ENCODE measurements around the gene TFR2.

Gene TFR2

DNA sequence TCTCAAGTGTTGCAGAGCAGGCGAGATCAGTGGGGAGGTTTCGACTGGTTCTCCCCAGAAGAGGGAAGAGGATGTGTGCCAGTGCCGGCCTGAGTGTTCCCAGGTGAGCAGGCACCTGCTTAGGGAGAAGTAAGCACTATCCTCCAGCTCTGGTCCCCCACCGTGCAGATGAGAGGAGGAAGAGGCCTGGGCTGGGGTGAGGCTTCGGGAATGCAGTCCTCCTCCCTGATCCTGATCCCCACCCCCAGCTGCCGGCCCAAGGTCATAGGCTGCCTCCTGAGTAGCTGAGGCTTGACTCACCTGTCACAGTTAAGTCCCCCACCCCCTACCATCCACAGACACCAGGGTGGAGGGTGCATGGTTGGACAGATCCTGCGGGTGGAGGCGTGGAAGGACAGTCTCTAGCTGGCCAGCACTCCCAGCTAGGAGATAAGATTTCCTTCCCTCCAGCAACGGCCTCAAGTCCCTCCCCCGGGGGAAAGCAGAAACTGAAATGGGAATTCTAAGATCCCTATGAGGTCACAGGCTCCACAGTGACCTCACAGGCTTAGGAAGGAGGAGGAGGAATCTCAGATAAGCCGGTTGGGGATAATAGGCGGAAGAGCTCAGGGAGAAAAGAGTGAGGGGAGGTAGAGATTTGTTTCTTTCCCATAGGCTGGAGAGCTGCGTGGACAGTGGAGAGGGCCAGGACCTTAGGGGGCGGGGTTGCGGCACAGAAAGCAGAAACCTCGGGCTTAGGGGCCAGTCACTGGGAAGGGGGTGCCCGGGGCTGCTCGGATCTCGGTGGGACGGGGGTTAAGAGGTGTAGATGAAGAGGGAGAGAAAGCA lies 56.5 kb downstream of the TFR2 start:
- DNase-seq = no peak

- DNase-seq = no peak
Measured at GRCh38 chr7:100584054-100584682, 57.2 kb downstream of the TFR2 start.

DNA sequence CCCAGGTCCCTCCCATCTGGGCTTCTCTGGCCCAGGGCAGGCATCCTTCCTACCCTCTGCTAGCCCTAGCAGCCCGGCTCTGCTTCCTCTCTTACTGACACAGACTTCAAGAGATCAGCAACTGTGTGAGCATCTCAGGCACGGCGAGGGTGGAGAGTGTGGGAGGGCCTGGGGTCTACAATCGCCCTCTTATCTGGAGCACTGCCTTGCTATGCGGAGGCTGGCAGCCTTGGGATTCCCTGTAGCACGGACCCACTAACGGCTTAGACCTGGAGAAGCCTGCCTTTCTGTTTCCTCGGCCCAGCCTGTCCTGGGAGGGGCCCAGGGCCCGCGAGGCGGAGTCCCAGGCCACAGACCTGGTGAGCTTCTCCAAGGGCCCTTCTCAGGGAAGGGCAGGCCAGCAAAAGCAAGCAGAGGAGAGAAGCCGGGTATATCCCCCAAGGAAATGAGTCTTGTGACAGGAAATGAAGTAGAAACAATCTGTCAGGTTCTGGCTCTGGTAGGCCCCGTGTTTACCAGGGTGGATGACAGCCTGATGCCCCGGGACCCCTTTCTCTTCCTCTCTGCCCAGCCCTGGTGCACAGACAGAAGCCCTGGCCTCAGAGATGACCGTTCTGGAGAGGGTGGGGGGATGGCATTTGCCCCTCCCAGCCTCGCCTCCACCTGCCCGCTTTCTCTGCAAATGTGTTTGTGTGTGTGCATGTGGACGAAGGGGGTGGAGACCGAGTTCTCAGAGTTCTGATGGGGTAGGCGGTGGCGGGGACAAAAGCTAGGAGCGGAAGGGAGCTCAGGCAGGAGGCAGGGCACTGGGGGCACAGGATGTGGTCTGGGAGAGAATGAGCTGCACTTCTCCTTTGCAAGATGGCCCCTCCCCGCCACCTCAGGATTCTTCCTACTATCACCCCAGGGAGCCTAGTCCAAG lies 58.0 kb downstream of the TFR2 start:
- peak; percentile 81 to 85 for DNase-seq

- DNase-seq = no peak
Measured at GRCh38 chr7:100582650-100583049, 58.7 kb downstream of the TFR2 start.

DNA sequence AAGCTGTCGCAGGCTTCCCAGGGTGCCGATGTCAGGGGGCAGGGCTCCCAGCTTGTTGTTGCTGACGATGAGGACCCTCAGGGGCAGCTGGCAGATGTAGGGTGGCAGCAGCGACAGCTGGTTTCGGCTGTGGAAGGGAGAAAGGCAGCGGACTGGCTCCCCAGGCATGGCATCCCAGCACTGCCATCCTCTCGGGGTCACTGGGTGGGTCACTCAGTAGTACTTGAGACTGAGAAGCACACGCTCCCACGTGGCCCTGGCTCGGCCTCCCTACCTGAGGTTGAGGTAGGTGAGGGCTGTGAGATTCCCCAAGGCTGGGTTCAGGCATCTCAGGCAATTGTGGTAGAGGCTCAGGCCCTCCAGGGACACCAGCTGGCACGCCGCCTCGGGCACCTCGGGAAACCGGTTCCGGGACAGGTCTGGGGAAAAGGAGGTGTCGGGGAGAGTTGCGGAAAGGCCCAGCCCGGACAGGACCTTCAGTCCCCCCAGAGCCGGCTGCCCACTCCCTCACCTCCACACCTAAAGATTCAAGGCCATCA lies 59.2 kb downstream of the TFR2 start:
- DNase-seq = no peak

DNA sequence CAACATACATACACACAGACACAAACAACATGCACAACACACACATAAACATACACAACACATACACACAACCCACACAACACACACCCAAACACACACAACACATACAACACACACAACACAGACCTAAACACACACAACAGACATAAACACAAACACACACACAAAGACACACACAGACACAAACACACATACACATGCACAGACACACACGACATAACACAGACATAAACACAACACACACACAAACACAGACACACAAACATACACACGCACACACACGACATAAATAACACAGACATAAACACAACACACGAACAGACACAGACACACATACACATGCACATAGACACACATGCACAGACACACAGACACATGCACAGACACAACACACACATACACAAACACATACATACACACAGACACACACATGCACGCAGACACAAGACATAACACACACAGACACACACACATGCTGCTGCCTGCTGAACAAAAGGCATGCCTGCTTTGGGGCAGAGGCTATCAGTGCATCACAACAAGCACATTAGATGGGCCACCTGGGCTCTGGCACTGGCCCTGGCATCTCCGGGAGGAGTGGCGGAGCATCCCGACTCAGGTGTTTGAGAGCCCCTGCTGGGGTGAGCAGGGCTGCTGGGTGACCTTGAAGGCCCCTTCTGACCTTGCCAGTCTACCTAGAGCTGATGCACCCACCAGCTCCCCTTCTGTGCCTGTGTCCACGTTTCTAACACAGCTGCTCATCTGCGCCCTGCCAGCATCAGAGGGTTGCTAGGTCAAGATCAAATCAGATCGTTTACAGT lies 60.7 kb downstream of the TFR2 start:
- DNase-seq = no peak

DNA sequence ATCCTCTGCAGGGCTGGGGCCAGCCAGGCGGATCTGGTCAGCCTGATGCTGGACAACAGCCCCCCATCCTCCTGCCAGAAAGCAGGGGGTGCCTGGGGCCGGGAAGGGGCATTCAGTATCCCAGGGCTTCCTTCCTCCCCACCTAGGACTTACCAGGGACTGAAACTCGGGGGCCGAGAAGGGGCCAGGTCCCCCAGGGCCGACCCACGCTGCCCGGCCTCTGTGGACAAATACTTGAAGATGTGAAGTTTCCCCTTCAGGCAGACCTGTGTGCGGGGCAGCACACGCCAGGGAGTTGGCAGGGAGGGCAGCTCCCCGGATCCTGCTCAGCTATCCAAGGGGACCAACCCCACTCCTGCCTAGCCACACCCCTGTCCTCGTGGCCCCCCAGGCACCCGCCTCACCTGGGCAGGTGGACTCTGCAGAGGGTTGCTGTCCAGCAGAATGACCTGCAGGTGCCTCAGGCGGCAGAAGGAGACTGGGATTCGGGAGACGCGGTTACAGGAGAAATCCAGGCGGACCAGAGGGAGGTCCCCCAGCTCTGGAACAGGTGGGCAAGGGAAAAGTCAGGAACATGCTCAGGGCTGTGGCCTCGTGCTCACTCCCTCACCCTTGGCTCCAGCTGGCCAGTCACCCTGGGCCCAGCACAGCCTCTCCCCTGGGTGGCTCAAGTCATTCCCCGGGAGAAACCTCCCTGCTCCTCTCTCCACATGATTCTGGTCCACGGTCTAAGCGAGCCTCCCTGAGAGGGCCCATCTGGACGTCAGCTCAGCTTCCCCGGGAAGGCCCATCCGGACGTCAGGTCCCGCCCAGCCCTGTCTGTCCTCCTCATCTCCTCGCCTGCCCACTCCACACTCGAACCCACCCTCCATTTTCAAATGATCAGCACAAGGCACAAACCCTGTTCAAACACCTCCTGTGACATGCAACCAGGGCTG lies 62.8 kb downstream of the TFR2 start:
- no peak for DNase-seq

DNA sequence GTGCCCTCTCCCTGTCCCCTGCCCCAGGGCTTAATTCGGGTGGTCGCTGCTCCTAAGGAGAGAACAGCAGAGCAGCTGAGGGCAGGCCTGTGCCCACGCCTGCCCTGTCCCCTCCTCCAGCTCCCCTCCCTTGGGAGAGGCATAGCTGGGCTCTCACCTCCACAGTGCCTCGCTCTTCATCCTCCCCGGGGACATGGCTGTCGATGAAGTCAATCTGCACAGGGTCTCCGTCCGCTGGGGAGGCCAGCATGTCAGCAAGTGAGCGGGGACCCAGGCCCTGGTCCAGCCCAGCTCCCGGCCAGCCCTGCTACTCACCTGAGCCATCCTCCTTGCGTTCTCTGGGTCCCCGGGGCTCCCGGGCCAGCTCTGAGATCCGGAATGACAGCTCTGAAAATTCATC lies 63.8 kb downstream of the TFR2 start:
- no peak for DNase-seq

- no peak for DNase-seq
Measured at GRCh38 chr7:100577103-100577502, 64.2 kb downstream of the TFR2 start.

GRCh38 chr7:100576384-100576993 lies 64.9 kb downstream of the TFR2 start:
- no peak for DNase-seq

GRCh38 chr7:100575746-100576383 lies 65.5 kb downstream of the TFR2 start:
- no peak for DNase-seq

DNA sequence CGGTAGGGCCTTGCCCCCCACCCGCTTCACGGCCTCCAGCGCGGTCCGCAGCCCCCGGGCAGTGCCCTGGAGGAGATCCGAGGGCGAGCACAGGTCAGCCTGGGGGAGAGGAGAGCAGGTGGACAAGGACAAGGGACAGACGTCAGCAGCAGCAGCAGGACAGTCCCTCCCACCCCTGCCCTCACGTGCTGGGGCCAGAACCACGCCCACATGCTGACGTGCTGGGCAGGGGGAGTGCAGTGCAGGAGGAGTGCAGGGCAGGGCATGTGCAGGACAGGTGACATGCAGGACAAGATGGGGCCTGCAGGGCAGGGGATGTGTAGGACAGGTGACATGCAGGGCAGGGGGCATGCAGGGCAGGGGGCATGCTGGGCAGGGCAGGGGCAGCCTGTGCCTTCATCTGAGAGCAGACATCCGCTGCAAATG lies 66.1 kb downstream of the TFR2 start:
- DNase-seq = no peak

GRCh38 chr7:100574362-100575205 lies 66.8 kb downstream of the TFR2 start:
- no peak for DNase-seq

GRCh38 chr7:100573691-100574361 lies 67.5 kb downstream of the TFR2 start, which contains the start of gene SAP25:
Gene SAP25 (minus strand): TSS chr7:100573900. CDS start chr7:100573742, 158 bp downstream.
- no peak for DNase-seq

DNA sequence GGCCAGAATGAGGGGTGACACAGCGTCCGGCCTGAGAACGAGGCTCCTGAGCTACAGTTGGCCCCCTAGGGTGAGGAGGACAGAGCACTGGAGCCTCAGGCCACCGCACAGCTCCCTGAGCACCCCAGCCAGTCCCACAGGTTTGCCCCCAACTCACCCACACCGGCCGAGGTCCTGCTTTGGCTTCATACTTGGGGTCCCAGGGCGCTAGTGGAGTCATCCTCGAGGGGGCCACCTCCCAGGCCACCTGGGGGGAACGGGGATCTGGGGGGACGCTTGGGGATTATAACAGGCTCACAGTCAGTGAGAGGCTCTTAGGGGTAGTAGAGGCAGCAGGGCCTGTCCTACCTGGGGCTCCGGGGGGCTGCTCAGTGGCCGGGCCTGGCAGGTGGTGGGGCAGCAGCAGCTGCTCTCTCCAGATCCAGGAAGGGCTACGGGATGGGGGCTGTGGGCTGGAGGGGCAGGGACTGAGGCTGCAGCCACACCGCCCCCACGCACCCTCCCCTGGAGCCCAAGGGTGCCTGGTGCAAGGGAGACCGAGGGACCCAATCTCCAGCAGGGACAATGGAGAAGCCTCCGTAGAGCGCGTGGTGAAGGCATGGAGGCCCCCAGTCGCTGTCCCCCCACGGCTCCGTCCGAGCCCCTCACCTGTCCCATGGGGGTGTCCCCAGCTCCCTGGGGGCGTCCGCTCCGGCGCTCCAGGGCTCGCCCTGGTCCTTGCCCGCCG lies 68.2 kb downstream of the TFR2 start:
- DNase-seq = no peak

DNA sequence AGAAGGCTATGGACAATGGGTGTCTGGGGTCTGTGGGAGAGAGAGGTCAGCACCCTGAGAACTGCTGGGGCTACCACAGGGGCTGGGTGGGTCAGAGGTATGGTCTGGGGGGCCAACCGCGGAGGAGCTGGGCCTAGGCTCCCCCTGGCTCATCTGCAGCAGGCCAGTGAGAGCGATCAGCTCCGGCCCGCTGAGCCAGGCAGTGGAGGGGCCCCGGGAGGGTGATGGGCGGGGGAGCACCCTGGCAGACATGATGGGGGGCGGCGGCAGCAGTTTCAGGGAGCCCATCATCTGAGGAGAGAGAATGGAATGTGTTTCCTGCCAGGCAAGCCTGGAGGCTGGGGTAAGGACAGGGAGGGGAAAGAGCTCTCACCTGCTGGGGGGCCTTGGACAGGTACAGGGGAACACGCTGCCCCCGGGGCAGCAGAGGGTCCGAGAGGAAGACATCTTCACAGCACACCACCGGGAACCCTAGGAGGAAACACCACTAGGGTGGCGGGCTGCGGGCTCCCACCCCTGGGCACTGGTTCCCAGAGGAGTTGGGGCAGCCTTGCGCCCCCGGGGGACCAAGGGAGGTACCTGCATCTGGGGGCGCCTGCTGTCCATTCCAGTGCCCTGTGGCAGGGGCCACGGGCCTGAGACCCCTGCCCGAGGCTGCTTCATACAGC lies 68.9 kb downstream of the TFR2 start:
- DNase-seq = no peak

DNA sequence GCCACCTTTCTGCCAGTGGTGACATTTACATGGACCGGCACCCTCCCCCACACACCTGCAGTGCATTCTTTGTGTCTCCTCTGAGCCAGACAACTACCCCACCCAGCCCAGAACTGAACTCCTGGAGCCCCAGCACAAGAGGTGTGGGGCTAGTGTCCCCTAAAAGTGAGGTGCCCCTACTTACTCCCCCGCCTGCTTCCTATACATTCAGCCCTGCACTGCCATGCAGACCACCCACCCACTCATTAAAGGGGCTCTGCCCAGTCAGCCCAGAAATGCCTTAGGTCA lies 69.6 kb downstream of the TFR2 start:
- no peak for DNase-seq
